Epithelial cell of proximal tubule (primary cell): Measurements from ENCODE around the gene TMEM63C. TPM values are rescaled to one million over a fixed set of nuclear protein-coding genes. Genes with fewer than 3 reads are reported as not detected.

Experiments used
- DNase-seq: peaks from one replicate; pipeline ENCODE4 v3.0.0-alpha.2; 2011; ENCODE audit warnings: low read depth
- H3K4me3 ChIP-seq: 2 replicates; pipeline ENCODE4 v1.5.1; 2011; ENCODE audit warnings: low read depth, mild to moderate bottlenecking, low read length
- CTCF ChIP-seq: conservative IDR thresholded peaks from 2 replicates; pipeline ENCODE4 v1.5.1; 2012; ENCODE audit warnings: low read depth, mild to moderate bottlenecking, low read length
- total RNA-seq: library from RNA; depleted of rRNA; stranded (reverse); fragments of >200 nt; gene quantifications from 2 replicates; pipeline ENCODE4 v1.2.3, GENCODE V29; 2015

The TMEM63C gene
- total RNA-seq, 1 donor from 2014 or later = 0.35 TPM

- no peak for TF ChIP-seq CTCF
- DNase-seq = no peak
- no peak overlapping the region for H3K4me3 ChIP-seq
Measured at GRCh38 chr14:77175843-77176242, 5.8 kb upstream of the TMEM63C start.

- no peak for DNase-seq
- no peak for TF ChIP-seq CTCF
- no peak overlapping the region for H3K4me3 ChIP-seq
Measured at GRCh38 chr14:77177702-77178101, 3.9 kb upstream of the TMEM63C start.

GRCh38 chr14:77178656-77179055 lies 2.9 kb upstream of the TMEM63C start:
- H3K4me3 ChIP-seq = no peak overlapping the region
- no peak for TF ChIP-seq CTCF
- no peak for DNase-seq

GRCh38 chr14:77180726-77181602 lies 634 bp upstream of the TMEM63C start:
- no peak for DNase-seq
- H3K4me3 ChIP-seq = peak overlapping the region; percentile 59
- TF ChIP-seq CTCF = no peak

- no peak for TF ChIP-seq CTCF
- DNase-seq = no peak
- H3K4me3 ChIP-seq = no peak overlapping the region
Measured at GRCh38 chr14:77183896-77184295, 2.3 kb downstream of the TMEM63C start.

GRCh38 chr14:77184396-77185092 lies 2.9 kb downstream of the TMEM63C start:
- no peak for TF ChIP-seq CTCF
- H3K4me3 ChIP-seq = no peak overlapping the region
- no peak for DNase-seq

GRCh38 chr14:77185093-77185465 lies 3.5 kb downstream of the TMEM63C start:
- H3K4me3 ChIP-seq = no peak overlapping the region
- no peak for DNase-seq
- no peak for TF ChIP-seq CTCF
